Caco-2 (cell line): ENCODE data around the gene EWSR1. TPM values are rescaled to one million over a fixed set of nuclear protein-coding genes. Genes with fewer than 3 reads are reported as not detected.

ENCODE experiments used
- BruUV-seq: library from RNA; stranded (reverse); fragments of 400-500 nt; replicated peaks from 2 replicates; lab custom pipeline; 2021; lab: Mats Ljungman, UMichigan
- CTCF ChIA-PET: fragments of 300-600 bp; sonication (Branson Sonifier 250); formaldehyde crosslinking; loops from one replicate; lab custom pipeline; 2022; ENCODE audit warnings: antibody characterized with exemption; lab: Charles Lee
- POLR2A ChIA-PET: fragments of 300-600 bp; sonication (Branson Sonifier 250); formaldehyde crosslinking; loops from one replicate; lab custom pipeline; 2022; ENCODE audit warnings: antibody characterized with exemption; lab: Charles Lee
- DNase-seq, 2 experiments: peaks; one replicate each; pipeline versions ENCODE4 v3.0.0 to v3.0.0-alpha.2; 2020 to 2022
- H3K27me3 ChIP-seq: replicated peaks from 2 replicates; pipeline ENCODE4 v1.6.0; 2011; ENCODE audit warnings: low read length; ENCODE audit not compliant: control insufficient read depth, insufficient read depth
- H3K36me3 ChIP-seq: 2 replicates; pipeline ENCODE4 v1.5.1; 2011; ENCODE audit warnings: low read length; ENCODE audit not compliant: control insufficient read depth, insufficient read depth
- H3K4me1 ChIP-seq: fragments of 250-450 bp; sonication (Bioruptor Pico); 2 replicates; pipeline ENCODE4 v1.5.1; 2020; ENCODE audit warnings: mild to moderate bottlenecking
- H3K4me3 ChIP-seq: 2 replicates; pipeline ENCODE4 v1.5.1; 2011; ENCODE audit warnings: low read depth, mild to moderate bottlenecking, control low read depth, low read length
- H3K9me3 ChIP-seq: fragments of 250-450 bp; sonication (Bioruptor Pico); 2 replicates; pipeline ENCODE4 v1.5.1; 2020; ENCODE audit warnings: mild to moderate bottlenecking, moderate library complexity
- H3K27ac Mint-ChIP-seq: one replicate; pipeline ENCODE4 v1.8.0; 2022; ENCODE audit warnings: mixed read lengths; ENCODE audit not compliant: unreplicated experiment
- H3K27me3 Mint-ChIP-seq: one replicate; pipeline ENCODE4 v1.8.0; 2022; ENCODE audit warnings: mixed read lengths; ENCODE audit not compliant: insufficient read depth, unreplicated experiment
- H3K36me3 Mint-ChIP-seq: one replicate; pipeline ENCODE4 v1.8.0; 2022; ENCODE audit warnings: mild to moderate bottlenecking, mixed read lengths; ENCODE audit not compliant: insufficient read depth, unreplicated experiment
- H3K4me1 Mint-ChIP-seq: one replicate; pipeline ENCODE4 v1.8.0; 2022; ENCODE audit warnings: low read depth, mixed read lengths; ENCODE audit not compliant: unreplicated experiment
- H3K4me3 Mint-ChIP-seq: one replicate; pipeline ENCODE4 v1.8.0; 2022; ENCODE audit warnings: mild to moderate bottlenecking, moderate library complexity, mixed read lengths; ENCODE audit not compliant: unreplicated experiment
- H3K9me3 Mint-ChIP-seq: one replicate; pipeline ENCODE4 v1.8.0; 2022; ENCODE audit warnings: mixed read lengths; ENCODE audit not compliant: unreplicated experiment
- CTCF ChIP-seq, 2 experiments: fragments of 200-600 bp in 1 of 2; IDR thresholded peaks; 1 replicate in 1 of 2; 2 replicates in 1 of 2; pipeline versions ENCODE4 v1.5.1 to v1.8.0; 2011 to 2022; ENCODE audit warnings: antibody characterized with exemption in 1 of 2, control low read depth in 1 of 2, inconsistent platforms in 1 of 2, low read depth in 1 of 2, low read length in 1 of 2, mild to moderate bottlenecking in 1 of 2, moderate library complexity in 1 of 2; ENCODE audit not compliant: insufficient read depth in 1 of 2, severe bottlenecking in 1 of 2, unreplicated experiment in 1 of 2
- intact Hi-C: fragments of 100-400 bp; cut with micrococcal nuclease; formaldehyde crosslinking; loops from one replicate; pipeline ENCODE4 v1.10.0; 2022; ENCODE audit not compliant: unreplicated experiment
- total RNA-seq: library from RNA; stranded (reverse); gene quantifications from 2 replicates; pipeline ENCODE4 v1.2.3, GENCODE V29; 2022

Gene EWSR1
- total RNA-seq, 1 experiment from 2014 or later = 358 TPM

- Mint-ChIP-seq H3K27ac (no peak overlapping the region), H3K27me3 (no peaks in the 10 kb centered on the region), H3K9me3 (no peaks in the 10 kb centered on the region), H3K36me3 (no peaks in the 10 kb centered on the region), H3K4me1 (peaks cover 4% of the 10 kb centered on the region), H3K4me3 (no peak overlapping the region)
- no peak overlapping the region for H3K4me3 ChIP-seq
- DNase-seq = no peak
- ChIA-PET POLR2A (no interaction called here), CTCF (interaction anchor here (1.3 kb wide), 1 partner anchor 20 kb away, joined by 5 read pairs; the partner anchor contains the start of gene EMID1)
- no peak for TF ChIP-seq CTCF (IDR thresholded peaks at IDR 0.05; ENCODE audit: insufficient read depth in 1 of 2, low read depth in 1 of 2, low read length in 1 of 2, severe bottlenecking in 1 of 2, unreplicated experiment in 1 of 2)
- H3K9me3 ChIP-seq = no peaks in the 10 kb centered on the region
- intact Hi-C loops = no loop called here
- no peaks in the 10 kb centered on the region for H3K27me3 ChIP-seq
- peaks cover 7% of the 10 kb centered on the region for H3K4me1 ChIP-seq
- H3K36me3 ChIP-seq = no peaks in the 10 kb centered on the region
- BruUV-seq = no TSS peak
These were observed 42.5 kb upstream of the EWSR1 start for GRCh38 chr22:29225422-29226090.

GRCh38 chr22:29226351-29226981, 41.6 kb upstream of the EWSR1 start:
- no peak overlapping the region for H3K4me3 ChIP-seq
- ChIA-PET CTCF (interaction anchor here (1.3 kb wide), 1 partner anchor 21 kb away, joined by 5 read pairs; the partner anchor contains the start of gene EMID1), POLR2A (no interaction called here)
- no peaks in the 10 kb centered on the region for H3K4me1 ChIP-seq
- no peaks in the 10 kb centered on the region for H3K9me3 ChIP-seq
- Mint-ChIP-seq H3K27ac (no peak overlapping the region), H3K9me3 (no peaks in the 10 kb centered on the region), H3K4me3 (no peak overlapping the region), H3K36me3 (no peaks in the 10 kb centered on the region), H3K4me1 (no peaks in the 10 kb centered on the region), H3K27me3 (no peaks in the 10 kb centered on the region)
- no peak for TF ChIP-seq CTCF (IDR thresholded peaks at IDR 0.05; ENCODE audit: insufficient read depth in 1 of 2, low read depth in 1 of 2, low read length in 1 of 2, severe bottlenecking in 1 of 2, unreplicated experiment in 1 of 2)
- intact Hi-C loops = no loop called here
- no peaks in the 10 kb centered on the region for H3K36me3 ChIP-seq
- BruUV-seq = no TSS peak
- no peak for DNase-seq
- H3K27me3 ChIP-seq = no peaks in the 10 kb centered on the region

- Mint-ChIP-seq H3K27me3 (no peaks in the 10 kb centered on the region), H3K4me1 (no peaks in the 10 kb centered on the region), H3K36me3 (no peaks in the 10 kb centered on the region), H3K9me3 (no peaks in the 10 kb centered on the region), H3K4me3 (no peak overlapping the region), H3K27ac (no peak overlapping the region)
- Histone ChIP-seq H3K36me3 (no peaks in the 10 kb centered on the region), H3K4me1 (no peaks in the 10 kb centered on the region), H3K9me3 (no peaks in the 10 kb centered on the region), H3K4me3 (no peak overlapping the region), H3K27me3 (no peaks in the 10 kb centered on the region)
- TF ChIP-seq CTCF (IDR thresholded peaks at IDR 0.05; ENCODE audit: insufficient read depth in 1 of 2, low read depth in 1 of 2, low read length in 1 of 2, severe bottlenecking in 1 of 2, unreplicated experiment in 1 of 2) = no peak
- intact Hi-C loops = no loop called here
- ChIA-PET POLR2A (no interaction called here), CTCF (no interaction called here)
- DNase-seq = no peak
- BruUV-seq = no TSS peak
These were observed 36.8 kb upstream of the EWSR1 start for GRCh38 chr22:29230972-29231875.
